HG02884 (cell line): ENCODE data around the gene TMCO1.
A peak's percentile ranks its signal among the peaks of the same experiment; 100 is the strongest.
"Not testable (repeated sequence)": the region's sequence is repeated elsewhere in the genome, so short reads cannot be mapped to it uniquely, and the experiment has no call there.

Experiments used
- ATAC-seq: cut with Tn5 transposase; IDR thresholded peaks from one replicate; pipeline ENCODE4 v1.9.1; 2021; ENCODE audit warnings: mild to moderate bottlenecking, moderate library complexity; ENCODE audit not compliant: unreplicated experiment

Gene TMCO1

GRCh38 chr1:165688046-165688445, 80.6 kb downstream of the TMCO1 start:
- no peak for ATAC-seq

GRCh38 chr1:165686971-165687433, 81.7 kb downstream of the TMCO1 start:
- peak; percentile 58 for ATAC-seq

DNA sequence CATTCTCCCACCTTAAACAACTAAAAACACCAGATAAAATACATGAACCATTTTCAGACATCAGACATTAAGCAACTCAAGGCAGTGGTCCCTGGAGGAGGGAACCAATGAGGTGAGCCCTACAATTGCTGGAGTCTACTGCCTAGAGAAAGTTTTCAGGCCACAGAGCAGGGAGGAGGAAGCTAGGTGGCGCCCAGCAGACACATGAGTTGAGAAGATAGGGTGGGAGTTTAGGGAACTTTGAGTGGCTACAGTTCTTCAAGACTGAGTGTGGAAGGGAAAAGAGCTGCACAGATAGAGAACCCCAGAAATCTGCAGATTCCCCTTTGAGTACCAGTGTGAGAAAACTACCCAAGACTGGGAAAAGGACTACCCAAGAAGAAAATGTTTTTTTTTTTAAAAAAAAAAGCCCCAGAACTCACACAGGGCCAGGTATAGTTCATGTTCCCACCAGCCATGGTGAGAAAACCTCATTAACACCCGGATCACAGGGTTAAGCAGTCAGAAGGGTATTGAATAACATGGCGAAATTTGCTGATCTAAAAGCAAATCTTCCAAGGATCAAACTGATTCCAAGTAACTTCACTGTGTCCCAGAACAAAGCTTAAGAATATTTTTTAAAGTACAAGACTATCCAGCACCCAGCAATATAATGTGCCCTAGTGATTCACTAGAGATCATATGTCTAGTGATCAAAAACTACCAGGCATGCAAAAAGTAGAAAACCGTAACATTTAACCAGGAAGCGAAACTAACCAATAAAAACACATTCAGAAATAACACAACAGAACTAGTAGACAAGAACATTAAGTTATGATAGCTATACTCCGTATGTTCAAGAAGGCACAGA, 82.3 kb downstream of the TMCO1 start:
- ATAC-seq: peak; percentile 78

DNA sequence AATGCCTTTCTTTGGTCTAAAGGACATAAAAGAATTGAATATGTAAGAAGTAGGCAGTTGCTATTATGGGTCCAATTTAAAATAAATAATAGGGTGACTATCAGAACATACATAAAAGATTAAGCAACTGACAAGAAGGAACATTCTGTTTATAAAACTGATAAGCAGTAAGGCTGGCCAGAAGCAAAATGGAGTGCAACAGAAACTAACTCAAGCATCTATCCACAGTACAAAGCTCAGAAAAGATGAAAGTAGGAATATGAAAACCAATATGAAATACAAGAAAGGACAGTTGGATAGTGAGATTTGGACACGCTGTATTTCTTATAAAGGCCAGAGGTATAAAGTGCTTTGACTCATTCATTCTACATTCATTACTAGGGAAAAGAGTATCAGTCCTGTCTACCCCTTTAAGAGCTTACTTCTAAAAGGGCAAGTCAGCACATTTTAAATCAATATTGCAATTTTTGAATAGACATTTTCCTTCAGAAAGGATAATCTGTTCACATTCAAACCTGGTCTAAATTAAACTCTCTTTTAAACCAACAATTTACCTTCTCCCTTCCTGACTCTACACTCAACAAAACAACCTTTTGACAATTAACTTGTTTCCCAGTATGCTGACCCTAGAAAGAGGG, 84.7 kb downstream of the TMCO1 start:
- ATAC-seq: no peak

DNA sequence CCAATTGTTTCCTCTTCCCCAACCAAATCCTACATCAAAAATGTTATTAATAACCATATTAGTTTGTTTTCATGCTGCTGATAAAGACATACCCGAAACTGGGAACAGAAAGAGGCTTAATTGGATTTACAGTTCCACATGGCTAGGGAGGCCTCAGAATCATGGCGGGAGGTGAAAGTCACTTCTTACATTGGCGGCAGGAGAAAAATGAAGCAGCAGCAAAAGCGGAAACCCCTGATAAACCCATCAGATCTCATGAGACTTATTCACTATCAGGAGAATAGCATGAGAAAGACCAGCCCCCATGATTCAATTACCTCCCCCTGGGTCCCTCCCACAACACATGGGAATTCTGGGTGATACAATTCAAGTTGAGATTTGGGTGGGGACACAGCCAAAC, 87.9 kb downstream of the TMCO1 start:
- ATAC-seq: not testable (repeated sequence)

DNA sequence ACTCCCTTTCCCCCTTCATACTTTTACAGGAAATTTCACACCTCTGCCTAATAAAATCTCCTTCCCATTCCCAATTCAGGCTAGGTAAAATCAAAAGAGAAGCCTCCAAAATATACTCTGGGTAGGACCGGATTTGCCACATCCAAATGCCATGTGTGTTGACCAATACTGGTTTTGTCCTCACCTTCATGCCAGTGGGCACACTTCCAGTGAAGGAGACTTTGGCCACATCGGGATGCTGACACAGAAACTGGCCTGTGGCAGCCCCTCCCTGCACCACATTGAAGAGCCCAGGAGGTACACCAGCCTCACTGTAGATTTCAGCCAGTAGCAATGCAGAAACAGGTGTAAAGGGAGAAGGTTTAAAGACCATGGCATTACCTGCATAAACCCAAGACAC, 88.4 kb downstream of the TMCO1 start:
- ATAC-seq: no peak

GRCh38 chr1:165679282-165680036, 89.2 kb downstream of the TMCO1 start:
- ATAC-seq: no peak

GRCh38 chr1:165678509-165678908, 90.2 kb downstream of the TMCO1 start:
- no peak for ATAC-seq
